ENCODE results near the gene NAA10. TPM values are rescaled to one million over a fixed set of nuclear protein-coding genes. Genes with fewer than 3 reads are reported as not detected.
A peak's percentile ranks its signal among the peaks of the same experiment; 100 is the strongest.

Gene NAA10
- total RNA-seq, 1 experiment from 2014 or later: 246 TPM

DNA sequence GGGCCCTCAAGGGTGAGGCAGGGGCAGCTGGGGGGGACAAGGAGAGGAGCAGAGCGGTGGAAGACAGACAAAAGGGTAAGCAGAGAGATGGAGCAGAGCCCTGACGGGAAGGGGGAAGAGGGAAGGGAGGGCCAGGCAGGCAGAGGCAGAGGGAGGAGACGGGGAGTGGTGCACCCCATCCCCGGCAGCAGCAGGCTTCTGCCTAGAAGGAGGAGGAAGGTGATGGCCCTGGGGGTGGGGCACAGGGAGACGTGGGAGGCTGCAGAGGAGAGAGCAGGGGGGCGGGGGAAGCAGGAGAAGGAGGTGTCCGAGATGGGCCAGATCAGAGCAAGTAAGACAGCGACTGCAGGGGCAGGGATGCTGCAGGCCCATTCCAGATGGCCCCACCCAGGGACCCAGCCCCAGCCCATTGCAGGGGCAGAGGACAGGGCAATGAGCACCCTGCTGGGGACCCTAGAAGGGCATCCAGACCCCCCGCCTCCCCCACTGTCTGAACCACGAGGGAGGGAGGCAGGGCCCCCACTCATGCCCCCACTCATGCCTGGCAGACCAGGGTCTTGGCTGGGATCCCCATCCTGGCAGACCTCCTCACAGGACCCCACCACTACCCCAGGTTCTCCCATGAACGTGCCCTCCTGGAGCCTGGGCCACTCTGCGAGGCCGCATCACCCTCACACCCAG lies 51.5 kb downstream of the NAA10 start:
- peaks cover 84% of the 10 kb centered on the region for H3K4me1 ChIP-seq (ENCODE audit: control insufficient read depth, insufficient read depth, low read length)
- in situ Hi-C loops (cut with HindIII; ENCODE audit: low pct_unique_long_range_greater_than_20kb, low sequenced_read_pairs) (no loop called here), intact Hi-C loops (cut with micrococcal nuclease; ENCODE audit: unreplicated experiment) (loop anchor here (10.0 kb wide), 2 partner anchors 79 to 119 kb away; partner anchors contain the start of gene PLXNB3)
- CTCF ChIA-PET: no interaction called here
- TF ChIP-seq, protein P1, sequence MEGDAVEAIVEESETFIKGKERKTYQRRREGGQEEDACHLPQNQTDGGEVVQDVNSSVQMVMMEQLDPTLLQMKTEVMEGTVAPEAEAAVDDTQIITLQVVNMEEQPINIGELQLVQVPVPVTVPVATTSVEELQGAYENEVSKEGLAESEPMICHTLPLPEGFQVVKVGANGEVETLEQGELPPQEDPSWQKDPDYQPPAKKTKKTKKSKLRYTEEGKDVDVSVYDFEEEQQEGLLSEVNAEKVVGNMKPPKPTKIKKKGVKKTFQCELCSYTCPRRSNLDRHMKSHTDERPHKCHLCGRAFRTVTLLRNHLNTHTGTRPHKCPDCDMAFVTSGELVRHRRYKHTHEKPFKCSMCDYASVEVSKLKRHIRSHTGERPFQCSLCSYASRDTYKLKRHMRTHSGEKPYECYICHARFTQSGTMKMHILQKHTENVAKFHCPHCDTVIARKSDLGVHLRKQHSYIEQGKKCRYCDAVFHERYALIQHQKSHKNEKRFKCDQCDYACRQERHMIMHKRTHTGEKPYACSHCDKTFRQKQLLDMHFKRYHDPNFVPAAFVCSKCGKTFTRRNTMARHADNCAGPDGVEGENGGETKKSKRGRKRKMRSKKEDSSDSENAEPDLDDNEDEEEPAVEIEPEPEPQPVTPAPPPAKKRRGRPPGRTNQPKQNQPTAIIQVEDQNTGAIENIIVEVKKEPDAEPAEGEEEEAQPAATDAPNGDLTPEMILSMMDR (IDR thresholded peaks at IDR 0.05): no peak
- TF ChIP-seq SIN3A (IDR thresholded peaks at IDR 0.05; ENCODE audit: borderline replicate concordance, insufficient read depth, low read depth, low read length) (no peak), TCF7L2 (IDR thresholded peaks at IDR 0.05; ENCODE audit: low read depth, low read length) (no peak), POLR2AphosphoS5 (IDR thresholded peaks at IDR 0.05; ENCODE audit: low read depth, low read length) (no peak)
- TF ChIP-seq, protein P2, sequence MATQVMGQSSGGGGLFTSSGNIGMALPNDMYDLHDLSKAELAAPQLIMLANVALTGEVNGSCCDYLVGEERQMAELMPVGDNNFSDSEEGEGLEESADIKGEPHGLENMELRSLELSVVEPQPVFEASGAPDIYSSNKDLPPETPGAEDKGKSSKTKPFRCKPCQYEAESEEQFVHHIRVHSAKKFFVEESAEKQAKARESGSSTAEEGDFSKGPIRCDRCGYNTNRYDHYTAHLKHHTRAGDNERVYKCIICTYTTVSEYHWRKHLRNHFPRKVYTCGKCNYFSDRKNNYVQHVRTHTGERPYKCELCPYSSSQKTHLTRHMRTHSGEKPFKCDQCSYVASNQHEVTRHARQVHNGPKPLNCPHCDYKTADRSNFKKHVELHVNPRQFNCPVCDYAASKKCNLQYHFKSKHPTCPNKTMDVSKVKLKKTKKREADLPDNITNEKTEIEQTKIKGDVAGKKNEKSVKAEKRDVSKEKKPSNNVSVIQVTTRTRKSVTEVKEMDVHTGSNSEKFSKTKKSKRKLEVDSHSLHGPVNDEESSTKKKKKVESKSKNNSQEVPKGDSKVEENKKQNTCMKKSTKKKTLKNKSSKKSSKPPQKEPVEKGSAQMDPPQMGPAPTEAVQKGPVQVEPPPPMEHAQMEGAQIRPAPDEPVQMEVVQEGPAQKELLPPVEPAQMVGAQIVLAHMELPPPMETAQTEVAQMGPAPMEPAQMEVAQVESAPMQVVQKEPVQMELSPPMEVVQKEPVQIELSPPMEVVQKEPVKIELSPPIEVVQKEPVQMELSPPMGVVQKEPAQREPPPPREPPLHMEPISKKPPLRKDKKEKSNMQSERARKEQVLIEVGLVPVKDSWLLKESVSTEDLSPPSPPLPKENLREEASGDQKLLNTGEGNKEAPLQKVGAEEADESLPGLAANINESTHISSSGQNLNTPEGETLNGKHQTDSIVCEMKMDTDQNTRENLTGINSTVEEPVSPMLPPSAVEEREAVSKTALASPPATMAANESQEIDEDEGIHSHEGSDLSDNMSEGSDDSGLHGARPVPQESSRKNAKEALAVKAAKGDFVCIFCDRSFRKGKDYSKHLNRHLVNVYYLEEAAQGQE (IDR thresholded peaks at IDR 0.05; ENCODE audit: insufficient read depth in 1 of 2, low read depth in 2 of 2, low read length in 1 of 2): no peak
- peak overlapping the region; percentile 62 to 74 for H3K4me3 ChIP-seq (ENCODE audit: low read depth in 2 of 2, low read length in 2 of 2)
- POLR2A ChIA-PET: interaction anchor here (0.7 kb wide), 1 partner anchor 14 kb away, joined by 4 read pairs; no protein-coding TSS in a partner anchor
- ATAC-seq: no peak
- peak overlapping the region; percentile 89 for H3K27ac ChIP-seq (ENCODE audit: low read length)
- no peak for DNase-seq (ENCODE audit: low read depth, low spot score)
- no peaks in the 10 kb centered on the region for H3K36me3 ChIP-seq (ENCODE audit: control insufficient read depth, insufficient read depth, low read length)
- no TSS peak for BruUV-seq (replicated peaks)
- H3K27me3 ChIP-seq (ENCODE audit: control insufficient read depth, insufficient read depth, low read length): no peaks in the 10 kb centered on the region
- H3K9me3 ChIP-seq (ENCODE audit: control insufficient read depth, insufficient read depth, low read depth, low read length): no peaks in the 10 kb centered on the region

DNA sequence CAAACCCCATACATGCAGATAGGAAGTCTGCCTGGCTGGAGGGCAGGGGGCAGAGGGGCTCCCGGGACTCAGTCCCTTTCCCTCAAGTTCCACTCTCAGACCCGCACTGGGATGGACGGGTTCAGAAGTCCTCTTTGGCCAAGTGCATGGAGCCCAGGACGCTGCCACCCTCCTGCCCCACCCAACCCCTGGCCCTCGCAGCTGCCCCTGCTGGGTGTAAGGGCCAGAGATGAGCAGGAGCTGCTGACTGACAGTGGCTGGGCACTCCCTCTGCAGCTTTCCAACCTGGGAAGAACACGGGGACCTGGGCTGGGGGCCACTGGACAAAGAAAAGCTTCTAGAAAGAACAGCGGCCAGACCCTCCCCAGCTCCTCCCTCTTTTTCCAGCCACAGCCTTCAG lies 52.3 kb downstream of the NAA10 start:
- intact Hi-C loops (cut with micrococcal nuclease; ENCODE audit: unreplicated experiment) (loop anchor here (10.0 kb wide), 2 partner anchors 78 to 118 kb away; partner anchors contain the start of gene PLXNB3), in situ Hi-C loops (cut with HindIII; ENCODE audit: low pct_unique_long_range_greater_than_20kb, low sequenced_read_pairs) (no loop called here)
- DNase-seq (ENCODE audit: low read depth, low spot score): no peak
- Histone ChIP-seq H3K4me1 (ENCODE audit: control insufficient read depth, insufficient read depth, low read length) (peaks cover 86% of the 10 kb centered on the region), H3K27ac (ENCODE audit: low read length) (peak overlapping the region; percentile 80), H3K36me3 (ENCODE audit: control insufficient read depth, insufficient read depth, low read length) (no peaks in the 10 kb centered on the region), H3K27me3 (ENCODE audit: control insufficient read depth, insufficient read depth, low read length) (no peaks in the 10 kb centered on the region), H3K4me3 (ENCODE audit: low read depth in 2 of 2, low read length in 2 of 2) (peak overlapping the region in 1 of 2 experiments; percentile 13; a peak in 2 of 4 replicates), H3K9me3 (ENCODE audit: control insufficient read depth, insufficient read depth, low read depth, low read length) (no peaks in the 10 kb centered on the region)
- TF ChIP-seq SIN3A (IDR thresholded peaks at IDR 0.05; ENCODE audit: borderline replicate concordance, insufficient read depth, low read depth, low read length): no peak
- no peak for TF ChIP-seq TCF7L2 (IDR thresholded peaks at IDR 0.05; ENCODE audit: low read depth, low read length)
- no peak for TF ChIP-seq POLR2AphosphoS5 (IDR thresholded peaks at IDR 0.05; ENCODE audit: low read depth, low read length)
- no TSS peak for BruUV-seq (replicated peaks)
- ChIA-PET CTCF (no interaction called here), POLR2A (interaction anchor here (0.7 kb wide), 1 partner anchor 15 kb away, joined by 4 read pairs; no protein-coding TSS in a partner anchor)
- no peak for ATAC-seq

DNA sequence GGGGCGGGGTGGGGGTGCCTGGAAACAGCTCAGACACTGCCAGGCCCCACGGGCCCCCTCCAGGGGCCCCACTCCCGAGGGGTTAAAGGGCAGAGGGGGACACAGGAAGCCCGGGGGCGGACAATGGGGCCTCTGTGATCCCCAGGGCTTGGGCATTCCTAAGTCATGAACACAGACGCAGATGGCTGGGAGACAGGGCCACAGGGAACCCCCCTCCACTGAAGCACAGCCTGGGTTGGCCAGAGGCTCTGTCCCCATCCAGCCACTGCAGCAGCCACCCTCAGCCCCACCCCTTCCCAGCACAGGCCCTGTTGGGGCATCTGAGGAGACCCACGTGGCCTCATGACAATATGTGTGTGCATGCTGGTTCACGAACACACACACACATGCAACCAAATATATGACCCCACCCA lies 52.7 kb downstream of the NAA10 start:
- POLR2A ChIA-PET: no interaction called here
- ATAC-seq (0 out of 2 replicates have a peak, but pooled peaks have one; percentile 4), DNase-seq (ENCODE audit: low read depth, low spot score) (no peak)
- H3K36me3 ChIP-seq (ENCODE audit: control insufficient read depth, insufficient read depth, low read length): no peaks in the 10 kb centered on the region
- no peaks in the 10 kb centered on the region for H3K9me3 ChIP-seq (ENCODE audit: control insufficient read depth, insufficient read depth, low read depth, low read length)
- H3K4me3 ChIP-seq (ENCODE audit: low read depth in 2 of 2, low read length in 2 of 2): no peak overlapping the region
- in situ Hi-C loops (cut with HindIII; ENCODE audit: low pct_unique_long_range_greater_than_20kb, low sequenced_read_pairs): no loop called here
- CTCF ChIA-PET: no interaction called here
- H3K27ac ChIP-seq (ENCODE audit: low read length): peak overlapping the region; percentile 80
- no TSS peak for BruUV-seq (replicated peaks)
- TF ChIP-seq, protein P2 (IDR thresholded peaks at IDR 0.05; ENCODE audit: insufficient read depth in 1 of 2, low read depth in 2 of 2, low read length in 1 of 2): no peak
- TF ChIP-seq SIN3A (IDR thresholded peaks at IDR 0.05; ENCODE audit: borderline replicate concordance, insufficient read depth, low read depth, low read length): no peak
- no peak for TF ChIP-seq TCF7L2 (IDR thresholded peaks at IDR 0.05; ENCODE audit: low read depth, low read length)
- TF ChIP-seq, protein P1 (IDR thresholded peaks at IDR 0.05): no peak
- no peak; the same call in 1 of the 2 replicates for TF ChIP-seq POLR2AphosphoS5 (IDR thresholded peaks at IDR 0.05; ENCODE audit: low read depth, low read length)
- no peaks in the 10 kb centered on the region for H3K27me3 ChIP-seq (ENCODE audit: control insufficient read depth, insufficient read depth, low read length)
- intact Hi-C loops (cut with micrococcal nuclease; ENCODE audit: unreplicated experiment): loop anchor here (10.0 kb wide), 2 partner anchors 77 to 117 kb away; partner anchors contain the start of gene PLXNB3
- H3K4me1 ChIP-seq (ENCODE audit: control insufficient read depth, insufficient read depth, low read length): peaks cover 82% of the 10 kb centered on the region

Data from Panc1 (cell line).